ENCODE measurements around the gene ARID3B. TPM values are rescaled to one million over a fixed set of nuclear protein-coding genes. Genes with fewer than 3 reads are reported as not detected.

Gene ARID3B
- total RNA-seq, 1 donor from 2014 or later = 2.5 TPM

- peaks cover 10% of the 10 kb centered on the region for H3K4me1 Mint-ChIP-seq (ENCODE audit: low read depth)
- H3K27me3 Mint-ChIP-seq (ENCODE audit: low read depth) = no peaks in the 10 kb centered on the region
- H3K9me3 Mint-ChIP-seq (ENCODE audit: low read depth) = no peaks in the 10 kb centered on the region
- no peak overlapping the region for H3K27ac Mint-ChIP-seq (ENCODE audit: unreplicated experiment)
- peaks cover 2% of the 10 kb centered on the region for H3K36me3 Mint-ChIP-seq (ENCODE audit: low read depth)
- no peak for DNase-seq (ENCODE audit: low spot score)
- H3K4me3 Mint-ChIP-seq (ENCODE audit: unreplicated experiment) = no peak overlapping the region
- no peak for TF ChIP-seq CTCF (IDR thresholded peaks at IDR 0.05)
Observed at GRCh38 chr15:74585191-74585590, 44.2 kb downstream of the ARID3B start.

DNA sequence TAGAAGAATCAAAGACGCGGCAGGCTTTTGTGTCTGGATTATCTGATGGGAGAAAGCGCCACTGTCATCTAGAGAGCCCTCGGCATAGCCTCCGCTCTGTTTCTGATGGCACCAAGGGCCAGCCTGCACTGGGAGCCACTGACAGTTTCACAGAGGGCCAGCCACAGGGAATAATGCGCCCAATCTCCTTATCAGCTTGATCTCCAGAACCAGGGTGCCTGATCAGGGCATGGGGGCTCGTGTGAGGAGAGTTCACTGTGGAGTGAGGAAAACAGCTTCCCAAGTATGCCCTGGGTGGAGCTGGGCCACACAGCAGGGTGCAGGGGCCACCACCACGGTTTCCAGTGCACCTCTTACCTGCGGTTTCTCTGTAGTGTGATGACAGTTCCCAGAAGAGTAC lies 44.8 kb downstream of the ARID3B start:
- Mint-ChIP-seq H3K27me3 (ENCODE audit: low read depth) (no peaks in the 10 kb centered on the region), H3K4me1 (ENCODE audit: low read depth) (peaks cover 10% of the 10 kb centered on the region), H3K27ac (ENCODE audit: unreplicated experiment) (no peak overlapping the region), H3K36me3 (ENCODE audit: low read depth) (no peaks in the 10 kb centered on the region), H3K4me3 (ENCODE audit: unreplicated experiment) (no peak overlapping the region), H3K9me3 (ENCODE audit: low read depth) (no peaks in the 10 kb centered on the region)
- no peak for DNase-seq (ENCODE audit: low spot score)
- no peak for TF ChIP-seq CTCF (IDR thresholded peaks at IDR 0.05)

GRCh38 chr15:74589826-74590225 lies 48.8 kb downstream of the ARID3B start:
- H3K36me3 Mint-ChIP-seq (ENCODE audit: low read depth) = peaks cover 2% of the 10 kb centered on the region
- H3K4me3 Mint-ChIP-seq (ENCODE audit: unreplicated experiment) = no peak overlapping the region
- H3K27ac Mint-ChIP-seq (ENCODE audit: unreplicated experiment) = no peak overlapping the region
- H3K4me1 Mint-ChIP-seq (ENCODE audit: low read depth) = peaks cover 10% of the 10 kb centered on the region
- no peak for TF ChIP-seq CTCF (IDR thresholded peaks at IDR 0.05)
- H3K27me3 Mint-ChIP-seq (ENCODE audit: low read depth) = no peaks in the 10 kb centered on the region
- no peak for DNase-seq (ENCODE audit: low spot score)
- H3K9me3 Mint-ChIP-seq (ENCODE audit: low read depth) = no peaks in the 10 kb centered on the region

DNA sequence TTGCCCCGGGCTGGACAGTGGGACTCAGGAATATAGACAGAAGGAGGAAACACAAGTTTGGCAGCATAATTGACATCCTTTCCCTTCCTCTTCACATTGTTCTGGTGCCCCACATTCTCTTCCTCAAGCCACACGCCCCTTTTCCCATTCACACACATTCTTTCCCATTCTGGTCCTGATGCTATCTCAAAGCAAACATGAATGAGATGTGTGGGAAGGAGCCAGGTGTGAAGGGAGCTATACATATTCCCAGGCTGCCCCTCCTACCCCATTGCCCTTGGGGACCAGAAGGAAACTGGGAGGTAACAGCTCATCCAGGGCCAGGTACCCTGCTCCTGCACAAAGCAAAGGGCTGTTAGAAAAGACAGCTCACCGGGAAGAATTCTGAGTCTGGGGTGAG lies 51.2 kb downstream of the ARID3B start:
- H3K4me1 Mint-ChIP-seq (ENCODE audit: low read depth) = peaks cover 10% of the 10 kb centered on the region
- no peak overlapping the region for H3K4me3 Mint-ChIP-seq (ENCODE audit: unreplicated experiment)
- no peaks in the 10 kb centered on the region for H3K27me3 Mint-ChIP-seq (ENCODE audit: low read depth)
- no peaks in the 10 kb centered on the region for H3K9me3 Mint-ChIP-seq (ENCODE audit: low read depth)
- no peak for DNase-seq (ENCODE audit: low spot score)
- no peak for TF ChIP-seq CTCF (IDR thresholded peaks at IDR 0.05)
- no peak overlapping the region for H3K27ac Mint-ChIP-seq (ENCODE audit: unreplicated experiment)
- peaks cover 4% of the 10 kb centered on the region for H3K36me3 Mint-ChIP-seq (ENCODE audit: low read depth)

DNA sequence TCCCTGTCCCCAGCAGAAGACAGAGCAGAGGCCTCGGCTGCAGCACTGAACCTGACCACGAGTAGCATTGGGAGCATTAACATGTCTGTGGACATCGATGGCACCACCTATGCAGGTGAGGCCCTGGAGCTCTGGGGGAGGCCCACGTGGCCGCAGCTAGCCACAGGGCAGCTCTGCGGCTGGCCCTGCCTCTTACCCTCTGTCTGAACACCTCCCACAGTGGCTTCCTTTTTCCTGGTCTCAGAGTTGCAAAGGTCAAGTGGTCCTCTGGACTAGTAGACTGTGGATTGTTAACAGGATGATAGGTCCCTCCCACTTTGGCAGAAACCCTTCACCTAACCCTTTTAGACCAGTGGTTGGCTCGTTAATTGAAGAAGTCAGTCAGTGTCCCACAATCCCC lies 52.1 kb downstream of the ARID3B start:
- no peak for TF ChIP-seq CTCF (IDR thresholded peaks at IDR 0.05)
- Mint-ChIP-seq H3K27ac (ENCODE audit: unreplicated experiment) (no peak overlapping the region), H3K4me1 (ENCODE audit: low read depth) (peaks cover 10% of the 10 kb centered on the region)

More for the DNA sequence above, 52.1 kb downstream of the ARID3B start:
- H3K36me3 Mint-ChIP-seq (ENCODE audit: low read depth) = peaks cover 7% of the 10 kb centered on the region
- H3K4me3 Mint-ChIP-seq (ENCODE audit: unreplicated experiment) = no peak overlapping the region
- DNase-seq (ENCODE audit: low spot score) = no peak
- no peaks in the 10 kb centered on the region for H3K27me3 Mint-ChIP-seq (ENCODE audit: low read depth)
- H3K9me3 Mint-ChIP-seq (ENCODE audit: low read depth) = no peaks in the 10 kb centered on the region

Measured in chondrocyte (in vitro differentiated cells).